ENCODE data around the gene COL17A1. TPM values are rescaled to one million over a fixed set of nuclear protein-coding genes. Genes with fewer than 3 reads are reported as not detected.

The COL17A1 gene
- total RNA-seq, 2 donors from 2014 or later: 19.1 to 47.6 TPM

DNA sequence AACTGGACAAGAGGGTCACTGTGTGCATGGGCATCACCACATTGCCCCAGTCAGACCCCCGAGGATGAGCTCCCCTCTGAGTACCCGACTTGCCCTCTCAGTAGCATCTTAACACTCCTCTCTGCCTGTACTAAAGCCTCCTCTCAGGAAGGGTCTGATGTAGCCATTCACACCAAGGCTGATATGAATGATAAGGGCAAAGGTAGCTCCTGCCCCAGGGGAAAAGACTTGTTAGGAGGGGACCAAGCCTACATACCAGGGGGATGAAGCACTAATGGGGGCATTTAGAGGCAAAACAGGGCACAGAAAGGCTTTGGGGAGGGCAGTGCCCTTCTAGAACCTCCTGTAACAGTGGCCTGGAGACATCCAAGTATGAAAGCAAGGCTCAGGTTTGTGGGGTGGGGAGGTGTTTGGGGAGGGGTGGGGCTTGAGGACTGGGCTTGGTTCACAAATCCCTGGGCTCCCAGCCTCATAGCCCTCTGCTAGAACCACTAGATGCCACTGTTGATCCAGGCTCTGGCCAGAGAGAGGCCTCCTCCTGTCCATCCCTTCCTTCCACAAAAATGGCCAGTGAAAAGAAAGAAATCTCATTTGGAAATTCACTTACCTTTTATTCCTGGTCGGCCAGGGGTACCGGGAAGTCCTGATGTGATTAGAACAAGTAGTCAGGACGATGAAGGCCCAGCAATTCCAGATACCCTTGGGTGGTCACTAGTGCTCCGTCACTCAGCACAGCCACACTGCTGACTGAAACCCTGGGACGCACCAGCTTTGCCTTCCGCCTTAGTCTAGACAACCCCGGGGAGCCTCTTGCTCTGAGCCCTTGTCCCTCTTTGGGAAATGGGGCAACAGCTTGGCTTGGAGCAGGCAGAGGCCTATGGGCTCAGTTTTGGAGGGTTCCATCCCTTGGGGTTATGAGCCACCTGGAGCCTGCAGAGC is 40.3 kb downstream of the COL17A1 start:
- TF ChIP-seq, protein P1, sequence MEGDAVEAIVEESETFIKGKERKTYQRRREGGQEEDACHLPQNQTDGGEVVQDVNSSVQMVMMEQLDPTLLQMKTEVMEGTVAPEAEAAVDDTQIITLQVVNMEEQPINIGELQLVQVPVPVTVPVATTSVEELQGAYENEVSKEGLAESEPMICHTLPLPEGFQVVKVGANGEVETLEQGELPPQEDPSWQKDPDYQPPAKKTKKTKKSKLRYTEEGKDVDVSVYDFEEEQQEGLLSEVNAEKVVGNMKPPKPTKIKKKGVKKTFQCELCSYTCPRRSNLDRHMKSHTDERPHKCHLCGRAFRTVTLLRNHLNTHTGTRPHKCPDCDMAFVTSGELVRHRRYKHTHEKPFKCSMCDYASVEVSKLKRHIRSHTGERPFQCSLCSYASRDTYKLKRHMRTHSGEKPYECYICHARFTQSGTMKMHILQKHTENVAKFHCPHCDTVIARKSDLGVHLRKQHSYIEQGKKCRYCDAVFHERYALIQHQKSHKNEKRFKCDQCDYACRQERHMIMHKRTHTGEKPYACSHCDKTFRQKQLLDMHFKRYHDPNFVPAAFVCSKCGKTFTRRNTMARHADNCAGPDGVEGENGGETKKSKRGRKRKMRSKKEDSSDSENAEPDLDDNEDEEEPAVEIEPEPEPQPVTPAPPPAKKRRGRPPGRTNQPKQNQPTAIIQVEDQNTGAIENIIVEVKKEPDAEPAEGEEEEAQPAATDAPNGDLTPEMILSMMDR (IDR thresholded peaks at IDR 0.05): peak in 3 of 4 experiments; percentile 15 to 42 (median 35)
- TF ChIP-seq POLR2AphosphoS5 (IDR thresholded peaks at IDR 0.05): no peak
- H3K27ac ChIP-seq: no peak overlapping the region
- 75% methylated on average over 9 of the region's 9 CpGs for WGBS
- H3K4me3 ChIP-seq: no peak overlapping the region
- H3K36me3 ChIP-seq: no peaks in the 10 kb centered on the region
- H3K4me1 ChIP-seq (replicated peaks): no peaks in the 10 kb centered on the region
- intact Hi-C loops (cut with DNase I): loop anchor here (2.0 kb wide), 1 partner anchor 165 kb away; no protein-coding TSS in a partner anchor
- H3K9me3 ChIP-seq: no peaks in the 10 kb centered on the region
- no peaks in the 10 kb centered on the region for H3K27me3 ChIP-seq (replicated peaks; ENCODE audit: insufficient read depth)
- no peak for DNase-seq (ENCODE audit: low spot score)

DNA sequence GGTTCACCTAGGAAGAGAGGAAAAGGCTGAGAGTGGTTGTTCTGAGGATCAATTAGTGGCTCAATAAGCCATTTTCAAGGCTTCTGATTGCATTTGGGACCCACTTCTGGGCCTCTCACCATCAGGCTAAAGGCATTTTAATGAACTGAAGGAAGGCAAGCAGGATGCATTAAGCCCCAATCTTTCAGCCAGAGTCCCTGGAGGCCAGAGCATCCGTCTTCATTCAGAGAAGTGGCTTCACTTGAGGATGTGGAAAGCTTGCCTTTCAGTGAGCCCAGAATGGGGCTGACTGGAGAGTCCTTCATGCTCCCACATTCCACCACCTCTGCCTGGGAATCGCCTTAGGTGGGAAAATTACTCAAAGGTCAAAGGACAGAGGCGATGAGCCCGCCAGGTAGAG is 41.8 kb downstream of the COL17A1 start:
- intact Hi-C loops (cut with DNase I): loop anchor here (2.0 kb wide), 1 partner anchor 167 kb away; no protein-coding TSS in a partner anchor
- Histone ChIP-seq H3K36me3 (no peaks in the 10 kb centered on the region), H3K4me3 (no peak overlapping the region), H3K27ac (no peak overlapping the region), H3K27me3 (replicated peaks; ENCODE audit: insufficient read depth) (no peaks in the 10 kb centered on the region), H3K9me3 (no peaks in the 10 kb centered on the region), H3K4me1 (replicated peaks) (no peaks in the 10 kb centered on the region)
- TF ChIP-seq POLR2A (IDR thresholded peaks at IDR 0.05) (no peak), POLR2AphosphoS5 (IDR thresholded peaks at IDR 0.05) (no peak)
- TF ChIP-seq, protein P1 (IDR thresholded peaks at IDR 0.05): no peak
- WGBS: 82% methylated on average over 4 of the region's 4 CpGs
- DNase-seq (ENCODE audit: low spot score): no peak

DNA sequence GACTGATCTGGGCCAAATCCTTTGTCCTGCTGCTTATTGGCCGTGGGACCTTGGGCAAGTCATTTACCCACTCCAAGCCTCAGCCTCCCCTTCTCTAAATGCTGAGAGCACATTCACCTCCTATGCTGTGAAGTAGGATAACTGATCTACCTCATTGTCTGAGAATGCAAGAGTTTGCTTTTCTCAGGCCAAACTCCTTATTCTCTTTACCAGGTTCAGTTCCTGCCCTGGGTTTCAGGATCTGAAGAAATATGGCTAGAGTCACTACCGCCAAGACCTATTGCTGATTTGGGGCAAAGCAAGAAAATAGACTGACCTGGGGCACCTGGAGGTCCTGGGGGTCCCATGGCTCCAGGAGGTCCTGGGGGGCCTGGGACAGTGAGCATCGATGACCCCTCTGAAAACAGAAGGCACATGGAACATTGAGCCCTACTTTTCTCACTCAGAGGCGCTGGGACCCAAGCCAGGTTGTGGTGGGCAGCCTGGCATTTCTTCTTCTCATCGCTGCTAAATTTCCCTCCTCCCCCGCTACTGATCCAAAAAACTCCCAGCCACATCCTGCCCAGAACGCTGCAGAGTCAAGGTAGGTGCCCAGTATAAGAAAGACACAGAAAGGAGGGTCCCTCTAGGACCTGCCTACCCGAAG is 42.4 kb downstream of the COL17A1 start:
- DNase-seq (ENCODE audit: low spot score): no peak
- H3K9me3 ChIP-seq: no peaks in the 10 kb centered on the region
- TF ChIP-seq, protein P1 (IDR thresholded peaks at IDR 0.05): no peak
- TF ChIP-seq POLR2AphosphoS5 (IDR thresholded peaks at IDR 0.05) (no peak), POLR2A (IDR thresholded peaks at IDR 0.05) (no peak)
- WGBS: 80% methylated on average over 8 of the region's 8 CpGs
- no peaks in the 10 kb centered on the region for H3K27me3 ChIP-seq (replicated peaks; ENCODE audit: insufficient read depth)
- no peaks in the 10 kb centered on the region for H3K36me3 ChIP-seq
- H3K27ac ChIP-seq: no peak overlapping the region
- intact Hi-C loops (cut with DNase I): no loop called here
- no peaks in the 10 kb centered on the region for H3K4me1 ChIP-seq (replicated peaks)
- no peak overlapping the region for H3K4me3 ChIP-seq

DNA sequence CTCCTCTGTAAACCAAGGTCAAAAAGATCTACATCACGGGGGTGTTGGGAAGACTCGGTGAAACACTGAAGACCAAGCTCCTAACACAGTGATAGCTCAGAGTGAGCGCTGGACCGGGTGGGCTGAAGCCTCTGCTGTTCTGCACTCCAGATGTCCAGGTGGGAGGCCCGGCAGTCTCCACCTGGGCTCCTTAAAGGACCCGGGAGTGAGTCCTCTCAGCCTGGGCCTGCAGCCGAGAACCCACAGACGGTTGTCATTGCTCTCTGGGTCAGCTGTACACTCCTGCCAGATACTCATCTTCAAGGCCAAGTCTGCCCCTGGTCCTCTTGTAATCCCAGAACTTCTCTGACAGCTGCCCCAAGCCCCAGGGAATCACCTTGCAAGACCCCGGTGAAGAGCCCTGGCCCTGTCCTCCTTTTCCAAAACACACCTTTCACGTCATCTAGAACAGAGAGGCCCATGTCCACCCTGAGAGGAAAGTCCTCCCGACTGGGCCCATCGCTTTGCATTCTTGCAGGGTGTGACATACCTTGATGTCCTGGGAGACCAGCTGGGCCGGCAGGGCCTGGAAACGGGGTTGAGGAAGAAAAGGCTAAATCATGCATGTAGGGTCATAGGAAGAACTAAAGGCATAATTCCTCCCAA is 43.7 kb downstream of the COL17A1 start:
- Histone ChIP-seq H3K27ac (no peak overlapping the region), H3K9me3 (no peaks in the 10 kb centered on the region), H3K36me3 (no peaks in the 10 kb centered on the region), H3K4me3 (no peak overlapping the region), H3K27me3 (replicated peaks; ENCODE audit: insufficient read depth) (no peaks in the 10 kb centered on the region), H3K4me1 (replicated peaks) (no peaks in the 10 kb centered on the region)
- 87% methylated on average over 14 of the region's 14 CpGs for WGBS
- intact Hi-C loops (cut with DNase I): no loop called here
- no peak for DNase-seq (ENCODE audit: low spot score)
- no peak for TF ChIP-seq POLR2AphosphoS5 (IDR thresholded peaks at IDR 0.05)
- no peak for TF ChIP-seq POLR2A (IDR thresholded peaks at IDR 0.05)
- TF ChIP-seq, protein P1 (IDR thresholded peaks at IDR 0.05): no peak
